Mesothelial cell of epicardium (in vitro differentiated cells): ENCODE measurements around the gene NUP93. TPM values are rescaled to one million over a fixed set of nuclear protein-coding genes. Genes with fewer than 3 reads are reported as not detected.

ENCODE experiments used
- DNase-seq, 2 experiments: peaks; one replicate each; pipeline ENCODE4 v3.0.0; 2021; ENCODE audit warnings: low spot score in 2 of 2; ENCODE audit not compliant: unreplicated experiment in 2 of 2
- H3K27ac Mint-ChIP-seq: 2 replicates; pipeline ENCODE4 v1.8.0; 2021; ENCODE audit warnings: mixed read lengths
- H3K27me3 Mint-ChIP-seq: 2 replicates; pipeline ENCODE4 v1.8.0; 2021; ENCODE audit warnings: low read depth, mixed read lengths
- H3K36me3 Mint-ChIP-seq: 2 replicates; pipeline ENCODE4 v1.8.0; 2021; ENCODE audit warnings: mixed read lengths
- H3K4me1 Mint-ChIP-seq: 2 replicates; pipeline ENCODE4 v1.8.0; 2021; ENCODE audit warnings: mixed read lengths
- H3K4me3 Mint-ChIP-seq: 2 replicates; pipeline ENCODE4 v1.8.0; 2021; ENCODE audit warnings: mild to moderate bottlenecking, moderate library complexity, mixed read lengths
- H3K9me3 Mint-ChIP-seq: 2 replicates; pipeline ENCODE4 v1.8.0; 2021; ENCODE audit warnings: mixed read lengths
- total RNA-seq: library from RNA; stranded (reverse); gene quantifications from 3 replicates; pipeline ENCODE4 v1.2.1, GENCODE V29; 2021
- TF ChIP-seq, protein P1 (sequence below): fragments of 200-600 bp; sonication (generic); IDR thresholded peaks from one replicate; pipeline ENCODE4 v1.5.0; 2021; ENCODE audit warnings: antibody characterized with exemption; ENCODE audit not compliant: unreplicated experiment

Gene NUP93
- total RNA-seq, 1 donor from 2014 or later: 74.6 TPM

DNA sequence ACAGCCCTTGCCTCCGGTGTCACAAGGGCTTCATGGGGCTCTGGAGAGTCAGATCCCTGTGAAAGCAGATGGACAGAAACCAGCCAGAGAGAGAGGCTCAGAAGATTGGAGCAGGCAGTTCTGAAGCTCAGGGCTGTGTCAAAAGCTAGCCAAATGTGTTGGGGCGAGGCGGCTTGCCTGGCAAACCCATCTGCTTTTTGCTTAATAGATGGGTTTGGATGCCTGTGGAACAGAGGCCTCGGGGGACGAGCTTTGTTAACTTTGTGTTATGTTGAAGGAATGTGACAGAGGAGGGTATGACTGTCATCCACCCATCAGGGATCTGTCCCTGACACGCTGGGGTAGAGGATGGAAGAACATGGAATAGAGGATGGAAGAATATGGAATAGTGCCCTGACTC is 114.1 kb downstream of the NUP93 start:
- no peak overlapping the region for H3K4me3 Mint-ChIP-seq
- H3K27me3 Mint-ChIP-seq: no peaks in the 10 kb centered on the region
- H3K9me3 Mint-ChIP-seq: no peaks in the 10 kb centered on the region
- DNase-seq: no peak
- peaks cover 31% of the 10 kb centered on the region for H3K36me3 Mint-ChIP-seq
- peaks cover 11% of the 10 kb centered on the region for H3K4me1 Mint-ChIP-seq
- TF ChIP-seq, protein P1, sequence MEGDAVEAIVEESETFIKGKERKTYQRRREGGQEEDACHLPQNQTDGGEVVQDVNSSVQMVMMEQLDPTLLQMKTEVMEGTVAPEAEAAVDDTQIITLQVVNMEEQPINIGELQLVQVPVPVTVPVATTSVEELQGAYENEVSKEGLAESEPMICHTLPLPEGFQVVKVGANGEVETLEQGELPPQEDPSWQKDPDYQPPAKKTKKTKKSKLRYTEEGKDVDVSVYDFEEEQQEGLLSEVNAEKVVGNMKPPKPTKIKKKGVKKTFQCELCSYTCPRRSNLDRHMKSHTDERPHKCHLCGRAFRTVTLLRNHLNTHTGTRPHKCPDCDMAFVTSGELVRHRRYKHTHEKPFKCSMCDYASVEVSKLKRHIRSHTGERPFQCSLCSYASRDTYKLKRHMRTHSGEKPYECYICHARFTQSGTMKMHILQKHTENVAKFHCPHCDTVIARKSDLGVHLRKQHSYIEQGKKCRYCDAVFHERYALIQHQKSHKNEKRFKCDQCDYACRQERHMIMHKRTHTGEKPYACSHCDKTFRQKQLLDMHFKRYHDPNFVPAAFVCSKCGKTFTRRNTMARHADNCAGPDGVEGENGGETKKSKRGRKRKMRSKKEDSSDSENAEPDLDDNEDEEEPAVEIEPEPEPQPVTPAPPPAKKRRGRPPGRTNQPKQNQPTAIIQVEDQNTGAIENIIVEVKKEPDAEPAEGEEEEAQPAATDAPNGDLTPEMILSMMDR: no peak
- no peak overlapping the region for H3K27ac Mint-ChIP-seq

DNA sequence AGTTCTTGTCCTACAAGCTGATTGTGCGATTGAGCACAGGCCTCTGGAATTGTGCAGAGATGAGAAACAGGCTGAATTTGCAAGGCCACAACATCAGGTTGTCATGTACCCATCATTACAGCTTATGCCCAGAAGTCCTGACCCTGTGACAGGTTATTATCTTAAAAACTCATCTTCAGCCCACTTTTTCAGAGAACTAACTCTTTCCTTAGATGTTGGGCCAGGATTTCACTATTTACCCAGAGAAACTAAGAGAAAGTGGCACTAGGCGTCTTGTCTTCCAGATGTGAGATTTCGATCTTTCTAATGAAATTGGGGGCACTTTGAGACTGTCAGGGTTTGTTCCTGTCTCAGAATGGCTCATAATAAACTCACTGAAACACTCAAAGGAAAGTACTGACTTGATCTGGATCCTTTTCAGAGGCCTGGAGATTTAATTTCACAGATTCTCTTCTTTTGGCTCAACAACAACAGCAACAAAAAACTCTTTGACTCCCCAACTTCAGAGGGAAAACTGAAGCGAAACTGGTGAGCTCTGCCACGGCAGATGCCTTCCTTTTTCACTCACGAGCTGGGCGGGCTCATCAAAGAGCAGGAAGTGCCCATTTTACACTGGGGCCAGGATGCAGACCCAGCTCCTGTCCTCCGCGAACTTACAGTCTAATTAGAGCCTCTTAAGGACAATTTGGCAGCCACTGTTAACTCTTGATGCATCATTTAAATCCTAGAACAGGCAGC is 117.4 kb downstream of the NUP93 start:
- H3K36me3 Mint-ChIP-seq: peaks cover 15% of the 10 kb centered on the region
- peaks cover 25% of the 10 kb centered on the region for H3K4me1 Mint-ChIP-seq
- TF ChIP-seq, protein P1: no peak

DNA sequence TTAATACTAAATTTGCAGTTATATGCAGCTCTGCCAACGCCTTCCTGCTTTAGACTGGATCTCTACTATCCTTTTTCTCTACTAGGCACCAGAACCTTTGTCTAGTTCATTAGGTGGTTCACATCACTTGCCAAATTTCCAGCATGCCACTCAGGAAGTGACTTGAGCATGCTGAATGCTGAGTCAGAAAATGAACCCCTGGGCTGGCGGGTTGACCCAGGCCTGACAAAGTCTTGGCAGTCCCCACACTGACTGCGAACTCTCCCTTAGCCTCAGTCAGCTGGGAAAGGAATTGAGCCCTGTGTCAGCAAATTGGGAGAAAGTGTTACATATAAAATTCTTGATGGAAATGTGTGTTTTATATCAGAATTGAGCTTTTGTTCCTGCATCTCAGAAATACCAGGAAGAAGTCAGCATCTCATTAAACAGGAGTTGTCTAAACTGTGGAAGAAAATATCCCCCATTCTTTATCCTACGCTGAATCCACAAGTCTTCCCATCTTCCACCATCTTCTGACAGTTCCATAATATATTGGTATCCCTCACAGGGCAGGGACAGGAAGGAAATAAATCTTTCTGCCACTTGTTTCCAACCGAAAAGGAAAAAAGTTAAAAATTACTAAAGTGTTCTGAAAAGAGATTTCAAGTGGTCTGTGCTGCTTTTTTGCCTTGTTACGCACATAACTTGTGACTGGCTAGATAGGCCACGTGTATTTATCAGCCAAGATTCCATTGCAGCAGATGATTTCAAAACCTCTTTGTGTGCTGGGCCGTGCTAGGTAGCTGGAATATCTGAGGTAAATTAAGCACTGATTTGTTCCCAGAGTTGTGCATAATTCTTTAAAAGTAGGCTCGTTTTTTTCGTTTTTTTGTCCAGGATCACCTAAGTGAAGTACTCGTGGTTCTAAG is 118.4 kb downstream of the NUP93 start:
- Mint-ChIP-seq H3K4me3 (no peak overlapping the region), H3K27me3 (no peaks in the 10 kb centered on the region), H3K36me3 (peaks cover 10% of the 10 kb centered on the region), H3K4me1 (peaks cover 25% of the 10 kb centered on the region), H3K9me3 (no peaks in the 10 kb centered on the region), H3K27ac (peak overlapping the region; percentile 57)
- no peak for DNase-seq
- TF ChIP-seq, protein P1: no peak

More for the DNA sequence above, 117.4 kb downstream of the NUP93 start:
- no peaks in the 10 kb centered on the region for H3K9me3 Mint-ChIP-seq
- peak overlapping the region; percentile 15 for H3K27ac Mint-ChIP-seq
- no peak for DNase-seq
- no peaks in the 10 kb centered on the region for H3K27me3 Mint-ChIP-seq
- H3K4me3 Mint-ChIP-seq: no peak overlapping the region

GRCh38 chr16:56848955-56849689 is 119.2 kb downstream of the NUP93 start:
- Mint-ChIP-seq H3K9me3 (no peaks in the 10 kb centered on the region), H3K27ac (peak overlapping the region; percentile 57)
- no peak for DNase-seq

More at GRCh38 chr16:56848955-56849689, 119.2 kb downstream of the NUP93 start:
- TF ChIP-seq, protein P1: no peak
- Mint-ChIP-seq H3K27me3 (no peaks in the 10 kb centered on the region), H3K4me1 (peaks cover 25% of the 10 kb centered on the region), H3K4me3 (no peak overlapping the region), H3K36me3 (peaks cover 3% of the 10 kb centered on the region)
